ENCODE data around the gene HDLBP. TPM values are rescaled to one million over a fixed set of nuclear protein-coding genes. Genes with fewer than 3 reads are reported as not detected.

HDLBP gene
- total RNA-seq (2014; rRNA removed; shearing (Covaris generic)) (155 and 176 TPM in 2 replicates), total RNA-seq (2022) (148 and 170 TPM in 2 replicates), Bru-seq, nascent RNA (percentile 77 among the genes with signal in this experiment), BruChase-seq, experiment 1, labeled RNA remaining after a 6-hour chase (percentile 88 among the genes with signal in this experiment), BruChase-seq, experiment 2, labeled RNA remaining after a 2-hour chase (percentile 81 among the genes with signal in this experiment)
- long read RNA-seq, full-length matches to known transcripts = 174 of 225 reads
- long read RNA-seq, partial matches to known transcripts = 31 of 225 reads
- long read RNA-seq, other reads (novel, unspliced or antisense) = 20 of 225 reads

- Histone ChIP-seq H3K4me1 (ENCODE audit: insufficient read depth, low read length, poor library complexity, severe bottlenecking) (peaks cover 68% of the 10 kb centered on the region), H3K27ac (ENCODE audit: low read depth, low read length, poor library complexity, severe bottlenecking) (peak within 1 kb of the TSS; percentile 87), H3K36me3 (ENCODE audit: insufficient read depth, low read length) (peaks cover 31% of the 10 kb centered on the region), H3K9me3 (ENCODE audit: low read length) (no peaks in the 10 kb centered on the region), H3K4me2 (ENCODE audit: low read length) (peak within 1 kb of the TSS; percentile 86), H3K4me3 (ENCODE audit: low read depth, low read length, poor library complexity, severe bottlenecking) (peak within 1 kb of the TSS; percentile 96), H3K9me2 (ENCODE audit: insufficient read depth, low read length) (no peaks in the 10 kb centered on the region), H3K79me2 (ENCODE audit: insufficient read depth, low read depth, low read length) (peaks cover 88% of the 10 kb centered on the region), H4K20me1 (ENCODE audit: insufficient read depth, low read length) (peaks cover 56% of the 10 kb centered on the region), H2AFZ (ENCODE audit: low read length) (peak within 1 kb of the TSS; percentile 47; the same call in 1 of the 2 replicates)
- BruUV-seq (replicated peaks) = no TSS peak
- ChIA-PET POLR2A (interaction anchor here (0.5 to 1.5 kb wide), 9 partner anchors 12 to 575 kb away, joined by 3 to 7 read pairs (median 5); partner anchors contain the start of gene DTYMK), CTCF (ENCODE audit: unreplicated experiment) (no interaction called here)
- DNase-seq (ENCODE audit: low spot score) = peak; percentile 99
- TF ChIP-seq CTCF (conservative IDR thresholded peaks at IDR 0.05; ENCODE audit: low read length) (peak; percentile 79), EZH2phosphoT487 (IDR thresholded peaks at IDR 0.05; ENCODE audit: borderline replicate concordance, low read depth, low read length) (no peak)
- intact Hi-C loops (cut with micrococcal nuclease; ENCODE audit: unreplicated experiment) = loop anchor here (1.0 to 10.0 kb wide), 5 partner anchors 21 to 730 kb away; partner anchors contain the start of genes CAPN10, FARP2, ING5 and STK25
These were observed at the start of gene HDLBP for GRCh38 chr2:241315093-241315878. TSS of gene HDLBP (minus strand) at chr2:241315672. CDS start at chr2:241266869, 48,803 bp downstream.

- BruUV-seq (replicated peaks) = TSS peak; percentile 4
- no peak for DNase-seq (ENCODE audit: low spot score)
- H3K9me3 ChIP-seq (ENCODE audit: low read length) = no peaks in the 10 kb centered on the region
- no peak overlapping the region for H3K4me3 ChIP-seq (ENCODE audit: low read depth, low read length, poor library complexity, severe bottlenecking)
- no peak overlapping the region for H2AFZ ChIP-seq (ENCODE audit: low read length)
- peaks cover 43% of the 10 kb centered on the region; the same call in 1 of the 2 replicates for H3K79me2 ChIP-seq (ENCODE audit: insufficient read depth, low read depth, low read length)
- TF ChIP-seq CTCF (conservative IDR thresholded peaks at IDR 0.05; ENCODE audit: low read length) = no peak
- no peak for TF ChIP-seq EZH2phosphoT487 (IDR thresholded peaks at IDR 0.05; ENCODE audit: borderline replicate concordance, low read depth, low read length)
- intact Hi-C loops (cut with micrococcal nuclease; ENCODE audit: unreplicated experiment) = no loop called here
- H3K36me3 ChIP-seq (ENCODE audit: insufficient read depth, low read length) = peaks cover 2% of the 10 kb centered on the region; the same call in 1 of the 2 replicates
- ChIA-PET CTCF (ENCODE audit: unreplicated experiment) (no interaction called here), POLR2A (interaction anchor here (0.7 to 2.7 kb wide), 2 partner anchors 9 to 18 kb away, joined by 3 to 9 read pairs; no protein-coding TSS in a partner anchor)
- no peak overlapping the region for H3K27ac ChIP-seq (ENCODE audit: low read depth, low read length, poor library complexity, severe bottlenecking)
- no peaks in the 10 kb centered on the region for H3K9me2 ChIP-seq (ENCODE audit: insufficient read depth, low read length)
- peaks cover 49% of the 10 kb centered on the region for H3K4me1 ChIP-seq (ENCODE audit: insufficient read depth, low read length, poor library complexity, severe bottlenecking)
- H3K4me2 ChIP-seq (ENCODE audit: low read length) = no peak overlapping the region
- 0 out of 2 replicates have a peak, but pooled peaks cover 5% of the 10 kb centered on the region for H4K20me1 ChIP-seq (ENCODE audit: insufficient read depth, low read length)
These were observed 49.3 kb upstream of the HDLBP start for GRCh38 chr2:241364781-241365180.
